Thoracic aorta (tissue), 2 donors: ENCODE results near the gene ITGB1BP2. TPM values are rescaled to one million over a fixed set of nuclear protein-coding genes. Genes with fewer than 3 reads are reported as not detected.
"Not testable (repeated sequence)": the region's sequence is repeated elsewhere in the genome, so short reads cannot be mapped to it uniquely, and the experiment has no call there.

Experiments used
- ATAC-seq: fragments of 150-250 bp; one replicate; pipeline ENCODE4 v1.8.0; 2017; ENCODE audit warnings: low read depth; ENCODE audit not compliant: insufficient number of reproducible peaks, low FRiP score
- DNase-seq: peaks from one replicate; pipeline ENCODE4 v3.0.0-alpha.2; 2020; ENCODE audit warnings: low spot score
- H3K27ac ChIP-seq, 2 donors: fragments of 200-600 bp; sonication (generic); 1 replicate in 1 of 2; 2 replicates in 1 of 2; pipeline ENCODE4 v1.5.1; 2016; ENCODE audit warnings: mild to moderate bottlenecking in 2 of 2, moderate library complexity in 2 of 2
- H3K27me3 ChIP-seq: fragments of 200-600 bp; sonication (generic); replicated peaks from 2 replicates; pipeline ENCODE4 v1.6.0; 2016; ENCODE audit warnings: mild to moderate bottlenecking; ENCODE audit not compliant: insufficient read depth
- H3K36me3 ChIP-seq: fragments of 200-600 bp; sonication (generic); one replicate; pipeline ENCODE4 v1.5.1; 2016
- H3K4me1 ChIP-seq, 2 donors: fragments of 200-600 bp; sonication (generic); 1 replicate in 1 of 2; 2 replicates in 1 of 2; pipeline versions ENCODE4 v1.5.1 to v1.6.0; 2016; ENCODE audit warnings: low read depth in 2 of 2, mild to moderate bottlenecking in 1 of 2; ENCODE audit not compliant: control insufficient read depth in 1 of 2
- H3K4me3 ChIP-seq: fragments of 200-600 bp; sonication (generic); 2 replicates; pipeline ENCODE4 v1.5.1; 2016; ENCODE audit warnings: mild to moderate bottlenecking
- H3K9me3 ChIP-seq: fragments of 200-600 bp; sonication (generic); 2 replicates; pipeline ENCODE4 v1.5.1; 2016
- total RNA-seq, 2 donors: library from RNA; depleted of rRNA; stranded (reverse); fragments of >200 nt; gene quantifications; one replicate each; pipeline versions ENCODE4 v1.1.0 to v1.2.3, GENCODE V29; 2016
- TF ChIP-seq, protein P1 (sequence below): fragments of 200-600 bp; sonication (generic); IDR thresholded peaks from one replicate; pipeline ENCODE4 v1.5.1; 2019; ENCODE audit warnings: antibody characterized with exemption

ITGB1BP2 gene
- total RNA-seq, 2 donors from 2014 or later, result 18.5 to 52.6 TPM

DNA sequence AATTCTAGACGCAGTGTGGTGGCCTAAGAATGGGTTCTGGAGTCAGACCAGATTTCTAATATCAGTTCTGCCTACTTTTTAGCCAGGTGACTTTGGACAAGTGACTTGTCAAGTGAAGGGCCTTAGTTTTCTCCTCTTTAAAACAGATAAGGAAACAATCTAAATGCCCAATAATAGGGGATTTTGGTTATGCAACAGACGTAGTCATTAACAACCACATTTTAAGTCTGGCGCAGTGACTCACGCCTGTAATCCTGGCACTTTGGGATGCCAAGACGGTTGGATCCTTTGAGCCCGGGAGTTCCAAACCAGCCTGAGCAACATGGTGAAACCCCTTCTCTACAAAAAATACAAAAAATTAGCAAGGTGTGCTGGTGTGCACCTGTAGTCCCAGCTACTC is 45.5 kb upstream of the ITGB1BP2 start:
- peak overlapping the region in 1 of 2 donors; percentile 77 for H3K27ac ChIP-seq

DNA sequence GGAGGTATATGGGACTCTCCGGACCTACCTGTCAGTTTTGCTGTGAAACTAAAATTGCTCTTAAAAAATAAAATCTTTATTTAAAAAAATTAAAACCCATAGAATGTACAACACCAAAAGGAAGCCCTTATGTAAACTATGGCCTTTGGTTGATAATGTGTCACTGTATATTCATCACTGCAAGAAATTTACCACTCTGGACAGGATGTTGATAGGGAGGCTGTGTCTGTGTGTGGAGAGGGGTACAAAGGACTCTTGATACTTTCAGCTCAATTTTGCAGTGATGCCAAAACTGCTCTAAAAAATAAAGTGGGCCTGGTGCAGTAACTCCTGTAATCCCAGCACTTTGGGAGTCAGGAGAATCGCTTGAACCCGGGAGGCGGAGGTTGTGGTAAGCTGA is 44.7 kb upstream of the ITGB1BP2 start:
- TF ChIP-seq, protein P1, sequence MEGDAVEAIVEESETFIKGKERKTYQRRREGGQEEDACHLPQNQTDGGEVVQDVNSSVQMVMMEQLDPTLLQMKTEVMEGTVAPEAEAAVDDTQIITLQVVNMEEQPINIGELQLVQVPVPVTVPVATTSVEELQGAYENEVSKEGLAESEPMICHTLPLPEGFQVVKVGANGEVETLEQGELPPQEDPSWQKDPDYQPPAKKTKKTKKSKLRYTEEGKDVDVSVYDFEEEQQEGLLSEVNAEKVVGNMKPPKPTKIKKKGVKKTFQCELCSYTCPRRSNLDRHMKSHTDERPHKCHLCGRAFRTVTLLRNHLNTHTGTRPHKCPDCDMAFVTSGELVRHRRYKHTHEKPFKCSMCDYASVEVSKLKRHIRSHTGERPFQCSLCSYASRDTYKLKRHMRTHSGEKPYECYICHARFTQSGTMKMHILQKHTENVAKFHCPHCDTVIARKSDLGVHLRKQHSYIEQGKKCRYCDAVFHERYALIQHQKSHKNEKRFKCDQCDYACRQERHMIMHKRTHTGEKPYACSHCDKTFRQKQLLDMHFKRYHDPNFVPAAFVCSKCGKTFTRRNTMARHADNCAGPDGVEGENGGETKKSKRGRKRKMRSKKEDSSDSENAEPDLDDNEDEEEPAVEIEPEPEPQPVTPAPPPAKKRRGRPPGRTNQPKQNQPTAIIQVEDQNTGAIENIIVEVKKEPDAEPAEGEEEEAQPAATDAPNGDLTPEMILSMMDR, result no peak
- ATAC-seq, result no peak
- no peak overlapping the region for H3K4me3 ChIP-seq

More for the DNA sequence above, 45.5 kb upstream of the ITGB1BP2 start:
- Histone ChIP-seq H3K9me3 (no peaks in the 10 kb centered on the region), H3K36me3 (no peaks in the 10 kb centered on the region), H3K4me3 (no peak overlapping the region), H3K27me3 (no peaks in the 10 kb centered on the region), H3K4me1 (peaks cover 7 to 9% of the 10 kb centered on the region in 2 donors)
- no peak for ATAC-seq
- no peak for DNase-seq
- TF ChIP-seq, protein P1, result no peak

DNA sequence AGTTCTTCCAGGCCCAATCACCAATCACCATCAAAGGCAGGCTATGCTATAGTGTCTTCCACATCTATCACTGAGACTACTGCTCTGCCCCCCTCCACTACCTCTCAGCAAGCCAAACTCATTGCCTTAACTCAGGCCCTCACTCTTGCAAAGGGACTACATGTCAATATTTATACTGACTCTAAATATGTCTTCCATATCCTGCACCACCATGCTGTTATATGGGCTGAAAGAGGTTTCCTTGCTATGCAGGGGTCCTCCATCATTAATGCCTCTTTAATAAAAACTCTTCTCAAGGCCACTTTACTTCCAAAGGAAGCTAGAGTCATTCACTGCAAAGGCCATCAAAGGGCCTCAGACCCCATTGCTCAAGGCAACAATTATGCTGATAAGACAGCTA is 32.9 kb upstream of the ITGB1BP2 start:
- not testable (repeated sequence) for H3K36me3 ChIP-seq, H3K4me1 ChIP-seq, H3K9me3 ChIP-seq, H3K4me3 ChIP-seq, ATAC-seq, H3K27me3 ChIP-seq, H3K27ac ChIP-seq, DNase-seq

More for the DNA sequence above, 44.7 kb upstream of the ITGB1BP2 start:
- no peaks in the 10 kb centered on the region for H3K36me3 ChIP-seq
- no peaks in the 10 kb centered on the region for H3K27me3 ChIP-seq
- no peak overlapping the region for H3K27ac ChIP-seq
- DNase-seq, result no peak
- H3K4me1 ChIP-seq, result peaks cover 7 to 9% of the 10 kb centered on the region in 2 donors
- no peaks in the 10 kb centered on the region for H3K9me3 ChIP-seq

DNA sequence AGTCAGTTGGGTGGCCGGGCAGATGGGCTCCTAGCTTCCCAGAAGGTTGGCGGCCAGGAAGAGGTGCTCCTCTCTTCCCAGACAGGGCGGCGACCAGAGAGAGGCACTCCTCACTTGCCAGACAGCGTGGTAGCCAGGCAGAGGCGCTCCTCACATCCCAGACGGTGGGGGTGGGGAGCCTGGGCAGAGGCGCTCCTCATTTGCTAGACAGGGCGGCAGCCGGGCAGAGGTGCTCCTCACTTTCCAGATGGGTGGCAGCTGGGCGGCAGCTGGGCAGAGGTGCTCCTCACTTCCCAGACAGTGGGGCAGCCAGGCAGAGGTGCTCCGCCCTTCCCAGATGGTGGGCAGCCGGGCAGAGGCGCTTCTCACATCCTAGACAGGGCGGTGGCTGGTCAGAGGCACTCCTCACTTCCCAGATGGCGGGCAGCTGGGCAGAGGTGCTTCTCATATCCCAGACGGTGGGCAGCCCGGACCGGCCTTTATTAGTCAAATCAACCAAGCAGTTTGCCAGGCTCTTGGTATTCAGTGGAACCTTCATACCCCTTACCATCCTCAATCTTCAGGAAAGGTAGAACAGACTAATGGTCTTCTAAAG is 31.7 kb upstream of the ITGB1BP2 start:
- Histone ChIP-seq H3K4me1 (no peaks in the 10 kb centered on the region), H3K4me3 (no peak overlapping the region), H3K27me3 (no peaks in the 10 kb centered on the region), H3K9me3 (no peaks in the 10 kb centered on the region), H3K36me3 (no peaks in the 10 kb centered on the region), H3K27ac (no peak overlapping the region)
- ATAC-seq (no peak), DNase-seq (no peak)
- TF ChIP-seq, protein P1, result no peak

DNA sequence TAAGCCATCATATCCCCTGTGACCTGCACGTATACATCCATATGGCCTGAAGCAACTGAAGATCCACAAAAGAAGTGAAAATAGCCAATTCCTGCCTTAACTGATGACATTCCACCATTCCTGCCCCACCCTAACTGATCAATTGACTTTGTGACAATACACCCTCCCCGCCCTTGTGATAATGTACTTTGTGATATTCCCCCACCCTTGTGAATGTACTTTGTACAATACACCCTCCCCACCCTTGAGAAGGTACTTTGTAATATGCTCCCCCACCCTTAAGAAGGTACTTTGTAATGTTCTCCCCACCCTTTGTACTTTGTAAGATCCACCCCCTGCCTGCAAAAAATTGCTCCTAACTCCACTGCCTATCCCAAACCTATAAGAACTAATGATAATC is 29.2 kb upstream of the ITGB1BP2 start:
- H3K4me1 ChIP-seq, ATAC-seq, DNase-seq: not testable (repeated sequence)

DNA sequence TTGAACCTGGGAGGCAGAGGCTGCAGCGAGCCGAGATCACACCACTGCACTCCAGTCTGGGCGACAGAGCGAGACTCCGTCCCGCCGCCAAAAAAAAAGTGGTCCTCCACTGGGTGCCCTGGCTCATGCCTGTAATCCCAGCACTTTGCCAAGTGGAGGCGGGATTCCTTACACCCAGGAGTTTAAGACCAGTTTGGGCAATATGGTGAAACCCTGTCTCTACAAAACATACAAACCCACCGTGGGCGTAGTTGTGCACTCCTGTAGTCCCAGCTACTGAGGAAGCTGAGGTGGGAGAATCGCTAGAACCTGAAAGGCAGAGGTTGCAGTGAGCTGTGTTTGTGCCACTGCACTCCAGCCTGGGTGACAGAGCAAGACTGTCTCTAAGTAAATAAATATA is 20.2 kb upstream of the ITGB1BP2 start:
- not testable (repeated sequence) for H3K27ac ChIP-seq, H3K27me3 ChIP-seq, DNase-seq, ATAC-seq, H3K9me3 ChIP-seq, H3K36me3 ChIP-seq, H3K4me1 ChIP-seq, H3K4me3 ChIP-seq

More for the DNA sequence above, 29.2 kb upstream of the ITGB1BP2 start:
- H3K27ac ChIP-seq, H3K27me3 ChIP-seq, H3K4me3 ChIP-seq, H3K9me3 ChIP-seq, H3K36me3 ChIP-seq: not testable (repeated sequence)
